ENCODE measurements around the gene THSD7A.
"Not testable (repeated sequence)": the region's sequence is repeated elsewhere in the genome, so short reads cannot be mapped to it uniquely, and the experiment has no call there.

THSD7A gene

GRCh38 chr7:11448323-11448722 lies 383.7 kb downstream of the THSD7A start:
- Histone ChIP-seq H3K36me3 (ENCODE audit: insufficient read depth, low read length) (no peaks in the 10 kb centered on the region), H3K79me2 (ENCODE audit: control insufficient read depth, insufficient read depth, low read length, unreplicated experiment) (no peaks in the 10 kb centered on the region), H3K4me3 (ENCODE audit: low read depth, low read length) (no peak overlapping the region), H3K4me1 (ENCODE audit: control insufficient read depth, insufficient read depth, low read length, unreplicated experiment) (no peaks in the 10 kb centered on the region), H3K27me3 (ENCODE audit: insufficient read depth, low read length) (no peaks in the 10 kb centered on the region), H2AFZ (ENCODE audit: low read length, unreplicated experiment) (no peak overlapping the region), H3K27ac (ENCODE audit: low read depth, low read length) (no peak overlapping the region)

DNA sequence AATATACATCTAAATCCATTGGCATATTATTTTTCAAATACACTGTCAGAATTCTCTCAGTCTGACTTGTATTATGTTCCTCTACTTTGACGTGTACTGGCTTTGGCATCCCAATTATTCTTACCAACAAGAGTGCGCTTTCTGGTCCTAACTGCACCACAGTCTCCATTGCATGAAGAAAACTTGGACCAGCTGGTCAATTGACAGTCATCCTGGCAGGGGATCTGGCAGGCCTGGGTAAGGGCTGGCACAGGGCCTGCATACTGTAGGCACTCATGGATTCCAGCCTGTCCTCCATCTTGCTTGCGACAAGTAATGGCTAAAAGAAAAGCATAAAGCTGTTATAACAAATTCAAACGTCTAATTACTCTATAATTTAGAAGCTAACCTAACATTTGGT lies 384.9 kb downstream of the THSD7A start:
- Histone ChIP-seq H3K27ac (ENCODE audit: low read depth, low read length) (no peak overlapping the region), H3K4me1 (ENCODE audit: control insufficient read depth, insufficient read depth, low read length, unreplicated experiment) (no peaks in the 10 kb centered on the region), H3K27me3 (ENCODE audit: insufficient read depth, low read length) (no peaks in the 10 kb centered on the region), H3K4me3 (ENCODE audit: low read depth, low read length) (no peak overlapping the region), H2AFZ (ENCODE audit: low read length, unreplicated experiment) (no peak overlapping the region), H3K79me2 (ENCODE audit: control insufficient read depth, insufficient read depth, low read length, unreplicated experiment) (no peaks in the 10 kb centered on the region), H3K36me3 (ENCODE audit: insufficient read depth, low read length) (no peaks in the 10 kb centered on the region)

GRCh38 chr7:11443934-11444333 lies 388.1 kb downstream of the THSD7A start:
- H3K36me3 ChIP-seq (ENCODE audit: insufficient read depth, low read length); H3K4me3 ChIP-seq (ENCODE audit: low read depth, low read length); H3K4me1 ChIP-seq (ENCODE audit: control insufficient read depth, insufficient read depth, low read length, unreplicated experiment); H3K79me2 ChIP-seq (ENCODE audit: control insufficient read depth, insufficient read depth, low read length, unreplicated experiment); H3K27me3 ChIP-seq (ENCODE audit: insufficient read depth, low read length); H3K27ac ChIP-seq (ENCODE audit: low read depth, low read length); H2AFZ ChIP-seq (ENCODE audit: low read length, unreplicated experiment): not testable (repeated sequence)

- Histone ChIP-seq H3K4me1 (ENCODE audit: control insufficient read depth, insufficient read depth, low read length, unreplicated experiment) (no peaks in the 10 kb centered on the region), H3K36me3 (ENCODE audit: insufficient read depth, low read length) (no peaks in the 10 kb centered on the region), H3K79me2 (ENCODE audit: control insufficient read depth, insufficient read depth, low read length, unreplicated experiment) (no peaks in the 10 kb centered on the region), H3K4me3 (ENCODE audit: low read depth, low read length) (no peak overlapping the region), H3K27me3 (ENCODE audit: insufficient read depth, low read length) (no peaks in the 10 kb centered on the region), H2AFZ (ENCODE audit: low read length, unreplicated experiment) (no peak overlapping the region), H3K27ac (ENCODE audit: low read depth, low read length) (no peak overlapping the region)
These were observed 394.0 kb downstream of the THSD7A start for GRCh38 chr7:11437994-11438393.

GRCh38 chr7:11436773-11437524 lies 395.0 kb downstream of the THSD7A start:
- H3K27ac ChIP-seq (ENCODE audit: low read depth, low read length): no peak overlapping the region
- H3K4me1 ChIP-seq (ENCODE audit: control insufficient read depth, insufficient read depth, low read length, unreplicated experiment): no peaks in the 10 kb centered on the region
- H2AFZ ChIP-seq (ENCODE audit: low read length, unreplicated experiment): no peak overlapping the region
- H3K79me2 ChIP-seq (ENCODE audit: control insufficient read depth, insufficient read depth, low read length, unreplicated experiment): no peaks in the 10 kb centered on the region
- H3K27me3 ChIP-seq (ENCODE audit: insufficient read depth, low read length): no peaks in the 10 kb centered on the region
- no peaks in the 10 kb centered on the region for H3K36me3 ChIP-seq (ENCODE audit: insufficient read depth, low read length)
- H3K4me3 ChIP-seq (ENCODE audit: low read depth, low read length): no peak overlapping the region

DNA sequence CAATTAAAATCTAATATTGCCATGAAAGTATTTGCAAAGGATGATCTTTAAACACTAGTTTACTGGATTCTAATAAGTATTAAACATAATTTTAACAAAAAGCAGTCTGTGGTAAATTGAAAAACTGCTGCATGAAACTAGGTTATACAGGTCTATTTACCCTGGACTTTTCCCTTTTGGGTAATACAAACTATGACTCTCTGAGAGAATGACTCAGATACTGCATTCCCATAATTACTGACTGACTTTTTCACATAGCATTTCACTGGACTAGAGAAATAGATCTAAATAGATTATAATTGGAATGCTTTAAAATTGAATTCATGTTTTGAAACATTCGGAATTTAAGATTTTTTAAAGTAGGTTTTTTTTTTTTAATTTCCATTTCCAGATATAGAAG lies 395.7 kb downstream of the THSD7A start:
- H3K36me3 ChIP-seq (ENCODE audit: insufficient read depth, low read length): no peaks in the 10 kb centered on the region
- no peak overlapping the region for H3K27ac ChIP-seq (ENCODE audit: low read depth, low read length)
- no peaks in the 10 kb centered on the region for H3K4me1 ChIP-seq (ENCODE audit: control insufficient read depth, insufficient read depth, low read length, unreplicated experiment)
- no peak overlapping the region for H3K4me3 ChIP-seq (ENCODE audit: low read depth, low read length)
- H3K27me3 ChIP-seq (ENCODE audit: insufficient read depth, low read length): no peaks in the 10 kb centered on the region
- no peaks in the 10 kb centered on the region for H3K79me2 ChIP-seq (ENCODE audit: control insufficient read depth, insufficient read depth, low read length, unreplicated experiment)
- no peak overlapping the region for H2AFZ ChIP-seq (ENCODE audit: low read length, unreplicated experiment)

GRCh38 chr7:11434366-11434765 lies 397.6 kb downstream of the THSD7A start:
- no peaks in the 10 kb centered on the region for H3K79me2 ChIP-seq (ENCODE audit: control insufficient read depth, insufficient read depth, low read length, unreplicated experiment)
- H3K4me1 ChIP-seq (ENCODE audit: control insufficient read depth, insufficient read depth, low read length, unreplicated experiment): no peaks in the 10 kb centered on the region
- no peak overlapping the region for H3K4me3 ChIP-seq (ENCODE audit: low read depth, low read length)
- no peak overlapping the region for H2AFZ ChIP-seq (ENCODE audit: low read length, unreplicated experiment)
- no peaks in the 10 kb centered on the region for H3K27me3 ChIP-seq (ENCODE audit: insufficient read depth, low read length)
- no peaks in the 10 kb centered on the region for H3K36me3 ChIP-seq (ENCODE audit: insufficient read depth, low read length)
- no peak overlapping the region for H3K27ac ChIP-seq (ENCODE audit: low read depth, low read length)

GRCh38 chr7:11430841-11431240 lies 401.2 kb downstream of the THSD7A start:
- Histone ChIP-seq H3K27me3 (ENCODE audit: insufficient read depth, low read length) (no peaks in the 10 kb centered on the region), H2AFZ (ENCODE audit: low read length, unreplicated experiment) (no peak overlapping the region), H3K36me3 (ENCODE audit: insufficient read depth, low read length) (no peaks in the 10 kb centered on the region), H3K4me1 (ENCODE audit: control insufficient read depth, insufficient read depth, low read length, unreplicated experiment) (peaks cover 3% of the 10 kb centered on the region), H3K4me3 (ENCODE audit: low read depth, low read length) (no peak overlapping the region), H3K79me2 (ENCODE audit: control insufficient read depth, insufficient read depth, low read length, unreplicated experiment) (no peaks in the 10 kb centered on the region), H3K27ac (ENCODE audit: low read depth, low read length) (no peak overlapping the region)

DNA sequence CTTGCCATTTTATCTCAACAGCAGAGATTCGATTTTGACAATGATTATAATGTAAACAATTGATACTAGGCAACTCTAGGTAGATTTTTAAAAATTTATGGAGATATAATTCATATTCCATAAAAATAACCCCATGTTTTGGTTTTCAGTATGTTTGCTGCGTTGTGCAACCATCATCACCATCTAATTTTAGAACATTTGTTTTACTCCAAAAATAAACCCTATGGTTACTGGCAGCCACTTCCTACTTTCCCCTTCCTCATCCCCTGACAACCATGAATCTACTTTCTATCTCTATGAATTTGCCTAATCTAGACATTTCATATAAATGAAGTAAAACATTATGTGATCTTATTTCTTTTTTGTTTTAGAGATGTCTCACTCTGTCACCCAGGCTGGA lies 401.9 kb downstream of the THSD7A start:
- Histone ChIP-seq H2AFZ (ENCODE audit: low read length, unreplicated experiment) (no peak overlapping the region), H3K4me1 (ENCODE audit: control insufficient read depth, insufficient read depth, low read length, unreplicated experiment) (peaks cover 3% of the 10 kb centered on the region), H3K79me2 (ENCODE audit: control insufficient read depth, insufficient read depth, low read length, unreplicated experiment) (no peaks in the 10 kb centered on the region), H3K36me3 (ENCODE audit: insufficient read depth, low read length) (no peaks in the 10 kb centered on the region), H3K27ac (ENCODE audit: low read depth, low read length) (no peak overlapping the region), H3K27me3 (ENCODE audit: insufficient read depth, low read length) (no peaks in the 10 kb centered on the region), H3K4me3 (ENCODE audit: low read depth, low read length) (no peak overlapping the region)

DNA sequence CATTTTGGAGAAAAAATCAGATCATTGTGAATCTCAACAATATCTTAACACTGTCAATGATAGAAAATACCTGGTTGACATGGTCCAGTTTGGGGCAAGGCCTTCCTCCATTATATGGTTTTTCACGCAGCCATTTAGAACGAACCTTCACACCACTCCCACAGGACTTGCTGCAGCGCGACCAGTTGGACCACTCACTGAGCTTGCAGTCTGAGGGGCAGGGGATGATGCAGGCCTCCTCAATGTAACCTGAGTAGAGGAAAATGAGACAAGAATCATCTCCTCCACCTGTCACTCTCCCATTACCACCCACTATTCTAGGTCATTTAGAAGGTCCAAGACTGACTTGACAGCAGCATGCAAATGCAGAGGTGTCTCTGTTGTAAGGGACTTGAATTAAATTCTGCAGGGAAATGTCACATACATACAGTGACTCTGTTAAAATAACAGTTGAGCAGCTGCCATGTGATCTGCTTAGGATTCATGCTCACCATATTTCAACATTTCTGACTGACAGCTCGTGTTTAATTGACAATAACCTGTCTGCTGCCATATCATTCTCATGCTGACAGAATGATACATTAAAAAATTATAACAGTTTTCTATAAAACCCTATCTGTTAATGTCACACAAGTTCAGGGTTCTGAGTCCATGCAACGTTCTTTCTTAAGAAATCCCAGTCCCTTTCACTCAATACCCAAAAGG lies 403.0 kb downstream of the THSD7A start:
- Histone ChIP-seq H3K36me3 (ENCODE audit: insufficient read depth, low read length) (no peaks in the 10 kb centered on the region), H3K4me3 (ENCODE audit: low read depth, low read length) (no peak overlapping the region), H3K79me2 (ENCODE audit: control insufficient read depth, insufficient read depth, low read length, unreplicated experiment) (no peaks in the 10 kb centered on the region), H3K27ac (ENCODE audit: low read depth, low read length) (no peak overlapping the region), H3K27me3 (ENCODE audit: insufficient read depth, low read length) (no peaks in the 10 kb centered on the region), H3K4me1 (ENCODE audit: control insufficient read depth, insufficient read depth, low read length, unreplicated experiment) (peaks cover 3% of the 10 kb centered on the region), H2AFZ (ENCODE audit: low read length, unreplicated experiment) (no peak overlapping the region)

GRCh38 chr7:11427686-11428273 lies 404.2 kb downstream of the THSD7A start:
- no peaks in the 10 kb centered on the region for H3K36me3 ChIP-seq (ENCODE audit: insufficient read depth, low read length)
- H3K27ac ChIP-seq (ENCODE audit: low read depth, low read length): no peak overlapping the region
- H3K4me1 ChIP-seq (ENCODE audit: control insufficient read depth, insufficient read depth, low read length, unreplicated experiment): peaks cover 3% of the 10 kb centered on the region
- no peak overlapping the region for H3K4me3 ChIP-seq (ENCODE audit: low read depth, low read length)
- H3K27me3 ChIP-seq (ENCODE audit: insufficient read depth, low read length): no peaks in the 10 kb centered on the region
- no peaks in the 10 kb centered on the region for H3K79me2 ChIP-seq (ENCODE audit: control insufficient read depth, insufficient read depth, low read length, unreplicated experiment)
- no peak overlapping the region for H2AFZ ChIP-seq (ENCODE audit: low read length, unreplicated experiment)
